Epithelial cell of esophagus (primary cell): Measurements from ENCODE around the gene NLRC5.

Experiments
- DNase-seq: peaks from one replicate; pipeline ENCODE4 v3.0.0; 2010; ENCODE audit warnings: low read depth
- H3K4me3 ChIP-seq: 2 replicates; pipeline ENCODE4 v1.5.1; 2011; ENCODE audit warnings: mild to moderate bottlenecking, low read length, control low read depth
- TF ChIP-seq, protein P1 (sequence below): IDR thresholded peaks from 2 replicates; pipeline ENCODE4 v1.5.1; 2011; ENCODE audit warnings: low read depth, mild to moderate bottlenecking, low read length, control low read depth, inconsistent platforms; ENCODE audit not compliant: insufficient read depth; ENCODE audit errors: missing control alignments

The NLRC5 gene

DNA sequence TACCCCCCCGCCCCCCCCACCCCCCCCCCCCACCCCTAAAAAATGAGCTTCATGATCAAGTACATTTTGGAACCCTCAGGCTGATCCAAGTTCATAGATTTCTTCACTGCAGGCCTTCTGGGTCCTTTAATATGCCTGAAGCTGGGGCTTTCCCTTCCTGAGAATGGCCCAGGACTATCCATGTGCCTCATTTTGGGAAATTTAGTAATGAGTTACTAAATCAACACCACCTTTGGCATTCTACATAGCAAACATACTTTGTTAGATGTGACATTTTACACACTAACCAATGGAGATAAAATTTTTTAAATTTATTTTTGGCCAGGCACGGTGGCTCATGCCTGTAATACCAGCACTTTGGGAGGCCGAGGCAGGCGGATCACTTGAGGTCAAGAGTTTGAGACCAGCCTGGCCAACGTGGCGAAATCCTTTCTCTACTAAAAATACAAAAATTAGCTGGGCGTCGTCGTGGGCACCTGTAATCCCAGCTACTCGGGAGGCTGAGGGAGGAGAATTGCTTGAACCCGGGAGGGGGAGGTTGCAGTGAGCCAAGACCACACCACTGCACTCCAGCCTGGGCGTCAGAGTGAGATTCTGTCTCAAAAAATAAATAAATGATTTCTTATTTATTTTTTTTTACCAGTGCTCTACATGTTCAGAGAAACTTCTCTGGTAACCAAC lies 43.4 kb upstream of the NLRC5 start:
- TF ChIP-seq, protein P1, sequence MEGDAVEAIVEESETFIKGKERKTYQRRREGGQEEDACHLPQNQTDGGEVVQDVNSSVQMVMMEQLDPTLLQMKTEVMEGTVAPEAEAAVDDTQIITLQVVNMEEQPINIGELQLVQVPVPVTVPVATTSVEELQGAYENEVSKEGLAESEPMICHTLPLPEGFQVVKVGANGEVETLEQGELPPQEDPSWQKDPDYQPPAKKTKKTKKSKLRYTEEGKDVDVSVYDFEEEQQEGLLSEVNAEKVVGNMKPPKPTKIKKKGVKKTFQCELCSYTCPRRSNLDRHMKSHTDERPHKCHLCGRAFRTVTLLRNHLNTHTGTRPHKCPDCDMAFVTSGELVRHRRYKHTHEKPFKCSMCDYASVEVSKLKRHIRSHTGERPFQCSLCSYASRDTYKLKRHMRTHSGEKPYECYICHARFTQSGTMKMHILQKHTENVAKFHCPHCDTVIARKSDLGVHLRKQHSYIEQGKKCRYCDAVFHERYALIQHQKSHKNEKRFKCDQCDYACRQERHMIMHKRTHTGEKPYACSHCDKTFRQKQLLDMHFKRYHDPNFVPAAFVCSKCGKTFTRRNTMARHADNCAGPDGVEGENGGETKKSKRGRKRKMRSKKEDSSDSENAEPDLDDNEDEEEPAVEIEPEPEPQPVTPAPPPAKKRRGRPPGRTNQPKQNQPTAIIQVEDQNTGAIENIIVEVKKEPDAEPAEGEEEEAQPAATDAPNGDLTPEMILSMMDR: no peak
- H3K4me3 ChIP-seq: no peak overlapping the region
- DNase-seq: no peak

DNA sequence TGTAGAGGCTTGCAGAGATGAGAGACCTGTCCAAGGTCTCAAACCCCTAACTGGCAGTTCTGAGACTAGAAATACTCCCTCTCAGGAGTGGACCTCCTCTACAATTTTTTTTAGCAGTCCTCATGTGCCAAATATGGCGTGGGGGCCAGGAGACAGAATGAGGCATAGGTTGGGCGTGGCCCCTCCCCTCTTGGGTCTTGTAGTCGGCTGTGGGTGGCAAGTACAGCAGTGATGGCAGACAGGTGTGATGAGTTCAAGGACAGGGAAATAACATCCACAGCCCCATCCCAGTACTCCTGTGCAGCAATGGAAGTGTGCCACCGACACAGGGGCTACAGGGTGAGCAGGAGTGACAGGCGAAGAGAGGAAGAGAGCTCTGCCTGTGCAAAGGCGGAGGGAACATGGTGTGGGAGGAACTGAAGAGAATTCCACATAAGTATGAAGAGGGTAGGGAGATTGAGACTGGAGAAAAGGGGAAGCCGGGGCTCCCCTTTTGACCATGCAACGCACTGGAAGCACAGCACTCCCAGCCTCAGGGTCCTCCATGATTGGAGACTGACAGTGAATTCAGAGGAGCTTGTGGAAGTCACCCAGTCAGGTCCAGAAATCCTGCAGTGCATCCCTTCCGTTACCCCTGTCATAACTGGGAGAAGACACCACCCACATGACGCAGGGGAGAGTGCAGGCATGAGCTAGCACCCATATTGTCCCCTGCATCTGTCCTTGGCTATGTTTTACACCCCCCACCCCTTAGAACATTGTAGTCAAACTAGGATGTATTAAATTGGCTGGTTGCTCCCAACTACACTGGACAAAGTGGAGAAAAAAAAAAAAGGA lies 42.4 kb upstream of the NLRC5 start:
- TF ChIP-seq, protein P1: no peak
- H3K4me3 ChIP-seq: no peak overlapping the region
- no peak for DNase-seq

DNA sequence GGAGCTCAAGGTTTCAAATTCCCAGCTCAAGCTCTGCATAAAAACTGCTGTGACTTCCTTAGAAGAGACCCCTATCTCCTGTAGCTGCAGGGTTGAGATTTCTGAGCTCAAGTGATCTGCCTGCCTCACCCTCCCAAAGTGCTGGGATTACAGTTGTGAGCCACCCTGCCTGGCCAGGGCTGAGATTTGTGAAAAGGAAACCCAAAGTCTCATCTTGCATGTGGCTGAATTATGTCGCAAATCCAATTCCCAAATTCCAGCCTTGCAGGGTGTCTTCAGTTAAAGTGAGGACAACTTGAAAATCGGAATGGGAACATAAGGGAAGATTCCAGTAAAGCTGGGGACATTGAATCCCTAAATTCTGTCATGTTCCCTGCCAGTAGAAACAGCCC lies 41.8 kb upstream of the NLRC5 start:
- TF ChIP-seq, protein P1: no peak
- H3K4me3 ChIP-seq: no peak overlapping the region
- DNase-seq: no peak

DNA sequence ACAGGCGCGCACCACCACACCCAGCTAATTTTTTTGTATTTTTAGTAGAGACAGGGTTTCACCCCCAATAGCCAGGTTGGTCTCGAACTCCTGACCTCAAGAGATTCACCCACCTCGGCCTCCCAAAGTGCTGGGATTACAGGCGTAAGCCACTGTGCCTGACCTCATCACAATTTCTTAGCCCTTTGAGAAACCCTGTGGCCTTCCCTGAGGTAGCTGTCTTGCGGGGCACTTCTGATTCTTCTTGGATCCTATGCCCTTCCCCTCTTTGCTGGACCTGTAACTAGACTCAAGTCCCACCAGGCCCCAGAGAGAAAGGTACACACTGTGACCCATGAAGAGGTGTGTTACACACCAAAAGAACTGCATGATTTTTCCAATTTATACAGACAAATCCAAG lies 41.1 kb upstream of the NLRC5 start:
- no peak for DNase-seq
- no peak overlapping the region for H3K4me3 ChIP-seq
- TF ChIP-seq, protein P1: no peak

DNA sequence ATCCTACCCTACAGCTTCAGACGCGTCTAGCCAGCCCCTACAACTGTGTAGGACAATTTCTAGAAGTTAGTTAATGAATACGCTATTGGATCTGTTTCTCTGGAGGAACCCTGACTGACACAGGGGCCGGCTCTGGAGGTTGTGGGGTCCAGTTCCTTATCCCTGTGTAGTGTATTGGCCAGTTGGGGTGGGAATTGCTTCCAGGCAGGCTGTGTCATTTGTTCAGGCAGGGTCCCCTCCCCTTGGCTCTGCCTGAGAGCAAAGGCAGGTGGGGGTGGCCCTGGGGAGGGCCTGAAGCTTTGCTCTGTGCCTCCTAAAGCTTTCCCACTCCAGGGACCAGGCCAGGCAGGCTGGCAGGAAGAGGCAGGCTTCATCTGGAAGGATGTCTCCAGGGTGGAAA lies 39.3 kb upstream of the NLRC5 start:
- DNase-seq: no peak
- no peak overlapping the region for H3K4me3 ChIP-seq
- TF ChIP-seq, protein P1: no peak

DNA sequence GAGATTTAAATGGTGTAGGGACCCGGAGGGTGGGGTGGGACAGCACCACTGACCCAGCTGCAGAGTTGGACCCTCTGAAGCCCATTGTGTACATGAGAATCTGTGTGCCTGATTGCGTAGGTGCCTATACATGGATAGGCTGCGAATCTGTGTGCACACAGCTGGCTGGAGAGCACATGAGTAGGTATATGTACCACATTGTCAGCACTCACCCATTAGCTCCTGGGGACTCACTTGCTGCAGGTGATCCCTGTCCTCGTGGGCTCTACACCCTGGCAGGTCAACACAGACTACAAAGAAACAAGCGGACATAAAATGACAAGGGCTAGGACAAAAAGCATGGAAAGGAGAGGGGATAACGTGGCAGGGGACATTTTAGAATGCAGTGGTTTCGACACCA lies 38.9 kb upstream of the NLRC5 start:
- TF ChIP-seq, protein P1: no peak
- DNase-seq: no peak

More for the DNA sequence above, 38.9 kb upstream of the NLRC5 start:
- no peak overlapping the region for H3K4me3 ChIP-seq
